ENCODE measurements around the gene IFITM5.

IFITM5 gene

DNA sequence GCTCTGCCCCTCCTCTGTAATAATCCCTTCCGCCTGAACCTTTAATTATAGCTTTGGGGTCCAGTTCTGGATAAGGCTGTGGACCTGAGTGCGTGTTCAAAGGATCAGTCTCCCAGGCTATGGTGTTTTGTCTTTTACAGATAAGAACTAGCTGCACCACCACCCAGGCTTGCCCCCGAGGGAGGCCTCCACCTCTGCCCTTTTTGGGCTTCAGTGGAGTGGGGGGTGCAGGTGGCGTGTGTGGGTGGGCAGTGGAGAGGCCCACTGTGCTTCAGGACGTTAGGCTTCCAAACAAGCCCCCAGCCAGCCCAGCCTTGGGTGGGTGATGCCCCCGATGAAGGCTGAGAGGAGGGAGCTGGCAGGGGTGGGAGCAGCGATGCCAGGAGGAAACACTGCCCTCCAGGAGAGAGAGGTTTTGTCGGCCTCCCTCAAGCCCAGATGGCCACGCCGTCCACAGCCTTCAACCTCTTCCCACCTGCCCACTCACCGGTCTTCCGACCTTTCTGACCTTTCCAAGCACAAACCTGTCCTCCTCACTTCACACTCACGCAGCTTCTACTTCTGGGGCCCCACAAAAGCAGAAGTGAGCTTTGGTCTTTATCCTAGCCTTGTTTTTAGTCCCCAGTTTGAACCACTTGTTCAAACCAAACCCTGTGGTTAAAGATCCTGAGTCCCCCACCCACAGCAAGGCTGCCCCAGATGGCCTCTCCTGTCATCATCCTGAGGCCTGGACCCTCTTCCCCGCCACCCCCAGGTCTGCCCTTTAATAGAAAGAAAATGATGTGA, 42.2 kb downstream of the IFITM5 start:
- H3K9ac ChIP-seq (ENCODE audit: insufficient read length): no peak overlapping the region
- TF ChIP-seq FOXP2 (optimal IDR thresholded peaks at IDR 0.05; ENCODE audit: control extremely low read depth, extremely low read length, insufficient read depth): no peak
- no peak for TF ChIP-seq POLR2AphosphoS5 (IDR thresholded peaks at IDR 0.05; ENCODE audit: borderline replicate concordance, low read depth, low read length)
- no peak for TF ChIP-seq EZH2 (IDR thresholded peaks at IDR 0.05)
- no peaks in the 10 kb centered on the region for H3K9me3 ChIP-seq (ENCODE audit: low read depth, low read length)
- no peak for DNase-seq (ENCODE audit: low read depth, low spot score)
- peaks cover 14% of the 10 kb centered on the region for H3K36me3 ChIP-seq (ENCODE audit: insufficient read depth, low read length)
- no peak overlapping the region for H3K4me3 ChIP-seq
- no peak overlapping the region for H3K27ac ChIP-seq

DNA sequence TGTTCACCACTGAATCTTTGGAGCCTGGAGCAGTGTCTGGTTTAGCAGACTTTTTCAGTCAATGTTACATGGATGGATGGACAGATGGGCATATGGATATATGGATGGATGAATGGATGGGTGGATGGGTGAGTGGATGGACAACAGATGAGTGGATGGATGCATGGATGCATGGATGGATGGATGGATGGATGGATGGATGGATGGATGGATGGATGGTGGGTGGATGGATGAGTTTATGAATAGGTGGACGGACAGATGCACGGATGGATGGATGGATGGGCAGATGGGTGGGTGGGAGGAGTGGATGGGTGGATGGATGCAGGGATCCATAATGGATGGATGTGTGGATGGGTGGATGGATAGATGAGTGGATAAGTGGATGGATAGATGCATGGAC, 43.5 kb downstream of the IFITM5 start:
- Histone ChIP-seq H3K9ac (ENCODE audit: insufficient read length) (no peak overlapping the region), H3K27ac (peak overlapping the region; percentile 77; the same call in 1 of the 2 replicates), H3K4me3 (no peak overlapping the region), H3K9me3 (ENCODE audit: low read depth, low read length) (no peaks in the 10 kb centered on the region), H3K36me3 (ENCODE audit: insufficient read depth, low read length) (peaks cover 27% of the 10 kb centered on the region)
- TF ChIP-seq FOXP2 (optimal IDR thresholded peaks at IDR 0.05; ENCODE audit: control extremely low read depth, extremely low read length, insufficient read depth): no peak
- no peak for TF ChIP-seq POLR2AphosphoS5 (IDR thresholded peaks at IDR 0.05; ENCODE audit: borderline replicate concordance, low read depth, low read length)
- TF ChIP-seq EZH2 (IDR thresholded peaks at IDR 0.05): no peak
- no peak for DNase-seq (ENCODE audit: low read depth, low spot score)

DNA sequence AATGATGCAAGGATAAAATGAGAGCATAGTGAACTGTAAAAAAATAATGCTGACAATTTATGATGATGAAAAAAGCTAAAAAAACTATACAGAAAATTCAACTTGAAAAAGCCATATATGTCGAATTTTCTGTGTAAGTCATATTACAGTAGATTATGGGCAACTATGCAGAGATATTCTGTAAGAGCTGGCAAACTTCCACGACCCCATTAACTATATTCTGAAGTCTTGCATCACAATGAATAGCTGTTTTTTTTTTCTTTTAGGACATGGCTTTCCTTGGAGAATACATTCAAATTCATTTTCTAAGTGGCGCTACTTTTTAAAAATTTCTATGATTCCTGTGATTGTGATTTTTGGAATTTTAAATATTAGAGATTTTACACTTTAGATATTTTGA, 44.1 kb downstream of the IFITM5 start:
- Histone ChIP-seq H3K9me3 (ENCODE audit: low read depth, low read length) (no peaks in the 10 kb centered on the region), H3K36me3 (ENCODE audit: insufficient read depth, low read length) (peaks cover 33% of the 10 kb centered on the region), H3K27ac (peak overlapping the region; percentile 77), H3K4me3 (no peak overlapping the region), H3K9ac (ENCODE audit: insufficient read length) (peak overlapping the region; percentile 34)
- TF ChIP-seq EZH2 (IDR thresholded peaks at IDR 0.05): no peak
- TF ChIP-seq FOXP2 (optimal IDR thresholded peaks at IDR 0.05; ENCODE audit: control extremely low read depth, extremely low read length, insufficient read depth): no peak
- no peak for TF ChIP-seq POLR2AphosphoS5 (IDR thresholded peaks at IDR 0.05; ENCODE audit: borderline replicate concordance, low read depth, low read length)
- peak; percentile 75 for DNase-seq (ENCODE audit: low read depth, low spot score)

DNA sequence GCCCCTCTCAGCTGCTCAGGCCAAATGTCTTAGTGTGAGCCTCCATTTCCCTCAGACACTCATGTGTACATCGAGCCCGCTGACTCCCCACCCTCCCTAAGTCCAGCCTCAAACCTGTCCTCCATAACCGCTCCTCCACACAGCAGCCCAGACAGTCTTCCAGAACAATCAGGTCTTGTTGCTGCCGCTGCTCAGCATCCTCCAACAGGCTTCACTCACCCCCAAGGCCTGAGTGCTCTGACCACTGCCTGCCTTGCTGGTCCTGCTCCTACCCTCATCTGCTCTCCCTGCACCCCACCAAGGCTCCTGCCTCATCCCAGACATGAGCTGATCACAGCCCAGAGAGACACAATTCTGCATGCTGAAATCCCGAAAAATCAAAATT, 45.4 kb downstream of the IFITM5 start:
- H3K36me3 ChIP-seq (ENCODE audit: insufficient read depth, low read length): peaks cover 38% of the 10 kb centered on the region

DNA sequence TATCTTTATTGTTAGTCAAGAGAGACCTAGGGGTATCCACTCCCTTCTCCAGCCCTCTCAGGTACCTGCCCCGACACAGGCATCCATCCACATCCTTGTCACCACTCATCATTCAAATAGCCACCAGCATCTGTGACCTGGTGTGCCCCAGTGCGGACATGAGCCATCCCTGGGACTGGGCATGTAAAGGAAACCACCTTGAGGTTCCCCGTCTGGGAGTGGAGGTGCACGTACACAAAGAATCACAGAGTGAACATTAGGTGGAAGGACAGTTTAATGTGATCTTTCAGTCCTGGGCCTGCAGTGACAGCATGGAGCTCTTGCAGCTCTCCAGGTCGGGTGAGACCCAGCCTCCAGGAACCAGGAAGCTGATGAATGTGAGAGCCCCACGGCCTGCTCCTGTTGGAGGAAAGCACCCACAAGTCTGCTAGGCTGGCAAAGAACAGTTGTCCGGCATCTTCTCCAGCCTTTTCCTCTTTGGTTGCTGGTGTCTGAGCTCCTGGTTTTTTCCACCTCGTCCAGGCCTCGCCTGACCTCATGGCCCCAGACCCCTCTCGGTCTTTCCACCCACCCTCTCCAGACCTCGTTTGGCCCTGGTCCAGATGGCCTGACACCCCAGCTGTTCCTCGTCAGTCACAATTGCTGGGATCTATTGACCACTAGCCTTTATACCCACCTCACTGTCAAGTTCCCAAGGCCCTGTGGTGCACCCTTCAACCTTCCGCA, 46.0 kb downstream of the IFITM5 start:
- no peaks in the 10 kb centered on the region for H3K9me3 ChIP-seq (ENCODE audit: low read depth, low read length)
- H3K36me3 ChIP-seq (ENCODE audit: insufficient read depth, low read length): peaks cover 43% of the 10 kb centered on the region
- no peak for DNase-seq (ENCODE audit: low read depth, low spot score)
- TF ChIP-seq POLR2AphosphoS5 (IDR thresholded peaks at IDR 0.05; ENCODE audit: borderline replicate concordance, low read depth, low read length): no peak
- no peak for TF ChIP-seq EZH2 (IDR thresholded peaks at IDR 0.05)
- TF ChIP-seq FOXP2 (optimal IDR thresholded peaks at IDR 0.05; ENCODE audit: control extremely low read depth, extremely low read length, insufficient read depth): no peak
- H3K27ac ChIP-seq: no peak overlapping the region
- no peak overlapping the region for H3K9ac ChIP-seq (ENCODE audit: insufficient read length)
- H3K4me3 ChIP-seq: no peak overlapping the region

More for the DNA sequence above, 45.4 kb downstream of the IFITM5 start:
- H3K9ac ChIP-seq (ENCODE audit: insufficient read length): no peak overlapping the region
- no peak for DNase-seq (ENCODE audit: low read depth, low spot score)
- no peak overlapping the region for H3K4me3 ChIP-seq
- TF ChIP-seq POLR2AphosphoS5 (IDR thresholded peaks at IDR 0.05; ENCODE audit: borderline replicate concordance, low read depth, low read length) (no peak), FOXP2 (optimal IDR thresholded peaks at IDR 0.05; ENCODE audit: control extremely low read depth, extremely low read length, insufficient read depth) (no peak), EZH2 (IDR thresholded peaks at IDR 0.05) (no peak)
- no peaks in the 10 kb centered on the region for H3K9me3 ChIP-seq (ENCODE audit: low read depth, low read length)
- H3K27ac ChIP-seq: no peak overlapping the region

DNA sequence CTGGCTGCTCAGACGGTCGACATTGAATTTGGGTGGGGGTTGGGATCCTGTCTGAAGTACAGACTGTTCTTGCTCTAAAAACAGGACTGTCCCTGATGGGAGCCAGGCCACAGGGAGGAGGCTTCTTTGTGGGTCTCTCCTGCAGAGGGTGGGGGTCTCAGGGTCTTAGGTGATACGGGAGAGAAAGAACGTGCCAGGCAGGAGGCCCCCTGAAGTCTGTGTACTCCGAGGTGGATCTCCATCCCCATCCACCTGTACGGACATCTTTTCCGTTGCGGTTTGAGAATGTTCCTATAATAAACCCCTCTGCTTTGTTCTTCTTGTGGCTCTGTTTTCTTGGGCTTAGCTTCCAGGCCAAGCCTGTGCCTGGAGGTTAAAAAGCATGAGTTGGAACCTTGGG, 46.7 kb downstream of the IFITM5 start:
- no peaks in the 10 kb centered on the region for H3K9me3 ChIP-seq (ENCODE audit: low read depth, low read length)
- TF ChIP-seq EZH2 (IDR thresholded peaks at IDR 0.05) (no peak), POLR2AphosphoS5 (IDR thresholded peaks at IDR 0.05; ENCODE audit: borderline replicate concordance, low read depth, low read length) (no peak), FOXP2 (optimal IDR thresholded peaks at IDR 0.05; ENCODE audit: control extremely low read depth, extremely low read length, insufficient read depth) (no peak)
- no peak overlapping the region for H3K27ac ChIP-seq
- no peak overlapping the region for H3K4me3 ChIP-seq
- peaks cover 50% of the 10 kb centered on the region for H3K36me3 ChIP-seq (ENCODE audit: insufficient read depth, low read length)
- no peak overlapping the region for H3K9ac ChIP-seq (ENCODE audit: insufficient read length)
- no peak for DNase-seq (ENCODE audit: low read depth, low spot score)

DNA sequence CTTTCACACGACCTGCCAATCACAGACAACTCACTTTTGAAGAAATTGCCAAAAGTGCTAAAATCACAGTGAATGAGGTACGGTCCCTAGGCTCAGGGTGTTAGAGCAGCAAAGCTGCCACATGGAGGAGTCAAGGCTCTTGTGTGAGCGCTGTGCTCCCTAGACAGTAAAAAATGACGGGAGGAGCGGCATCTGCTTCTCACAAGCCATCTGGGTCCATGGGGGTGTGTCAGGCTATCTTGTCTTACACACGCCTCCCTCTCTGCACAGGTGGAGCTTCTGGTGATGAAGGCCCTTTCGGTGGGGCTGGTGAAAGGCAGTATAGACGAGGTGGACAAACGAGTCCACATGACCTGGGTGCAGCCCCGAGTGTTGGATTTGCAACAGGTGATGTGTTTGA, 47.8 kb downstream of the IFITM5 start:
- Histone ChIP-seq H3K36me3 (ENCODE audit: insufficient read depth, low read length) (peaks cover 61% of the 10 kb centered on the region), H3K27ac (no peak overlapping the region), H3K9me3 (ENCODE audit: low read depth, low read length) (no peaks in the 10 kb centered on the region), H3K9ac (ENCODE audit: insufficient read length) (no peak overlapping the region), H3K4me3 (no peak overlapping the region)
- no peak for DNase-seq (ENCODE audit: low read depth, low spot score)
- TF ChIP-seq EZH2 (IDR thresholded peaks at IDR 0.05) (no peak), POLR2AphosphoS5 (IDR thresholded peaks at IDR 0.05; ENCODE audit: borderline replicate concordance, low read depth, low read length) (no peak), FOXP2 (optimal IDR thresholded peaks at IDR 0.05; ENCODE audit: control extremely low read depth, extremely low read length, insufficient read depth) (no peak)

DNA sequence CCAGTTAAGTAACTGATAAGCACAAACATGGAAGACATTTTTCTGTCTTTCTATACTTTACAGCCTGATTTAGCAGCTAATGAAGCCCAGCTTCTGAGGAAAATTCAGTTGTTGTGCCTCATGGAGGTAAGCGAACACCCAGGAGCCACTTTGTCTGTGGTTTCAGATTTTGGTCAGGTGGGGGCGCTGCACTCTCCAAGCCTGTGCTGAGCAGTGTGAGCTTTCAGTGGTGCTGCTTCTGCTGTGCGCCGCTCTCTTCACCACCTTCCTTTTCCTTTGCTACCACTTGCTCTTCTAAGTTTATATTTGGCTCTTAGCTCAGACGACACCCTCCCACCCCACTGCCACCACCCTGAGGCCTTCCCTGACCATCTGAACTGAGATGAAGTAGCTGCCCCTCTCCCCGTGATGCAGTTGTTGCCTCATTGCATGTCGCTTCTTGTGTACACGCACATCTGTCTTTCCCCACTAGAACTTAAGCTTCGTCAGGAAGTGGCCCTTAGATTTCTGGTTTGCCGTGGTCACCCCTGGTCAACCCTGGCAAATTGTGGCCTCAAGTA, 48.5 kb downstream of the IFITM5 start:
- TF ChIP-seq EZH2 (IDR thresholded peaks at IDR 0.05): no peak
- no peak overlapping the region for H3K4me3 ChIP-seq
- no peaks in the 10 kb centered on the region for H3K9me3 ChIP-seq (ENCODE audit: low read depth, low read length)
- DNase-seq (ENCODE audit: low read depth, low spot score): no peak
- H3K36me3 ChIP-seq (ENCODE audit: insufficient read depth, low read length): peaks cover 68% of the 10 kb centered on the region
- H3K27ac ChIP-seq: peak overlapping the region; percentile 35; the same call in 1 of the 2 replicates
- no peak overlapping the region for H3K9ac ChIP-seq (ENCODE audit: insufficient read length)

Measured in SK-N-MC (cell line).